Vagina (tissue), 2 donors: Measurements from ENCODE around the gene ARID5A. TPM values are rescaled to one million over a fixed set of nuclear protein-coding genes. Genes with fewer than 3 reads are reported as not detected.

Experiments
- DNase-seq, 2 donors: peaks; one replicate each; pipeline ENCODE4 v3.0.0-alpha.2; 2017; ENCODE audit errors: extremely low spot score in 2 of 2
- H3K27ac ChIP-seq: fragments of 200-600 bp; sonication (generic); one replicate; pipeline ENCODE4 v1.5.1; 2019
- H3K27me3 ChIP-seq: fragments of 200-600 bp; sonication (generic); one replicate; pipeline ENCODE4 v1.5.1; 2019
- H3K36me3 ChIP-seq, 2 donors: fragments of 200-600 bp; sonication (generic); one replicate each; pipeline ENCODE4 v1.5.1; 2017 to 2019
- H3K4me1 ChIP-seq: fragments of 200-600 bp; sonication (generic); one replicate; pipeline ENCODE4 v1.5.1; 2019
- H3K4me3 ChIP-seq, 2 donors: fragments of 200-600 bp; sonication (generic); 1 replicate in 1 of 2; 2 replicates in 1 of 2; pipeline ENCODE4 v1.5.1; 2016 to 2019
- H3K9me3 ChIP-seq: fragments of 200-600 bp; sonication (generic); one replicate; pipeline ENCODE4 v1.5.1; 2019
- POLR2A ChIP-seq, 2 donors: fragments of 450-650 bp; IDR thresholded peaks; one replicate each; pipeline ENCODE4 v1.6.1; 2017; ENCODE audit warnings: antibody characterized with exemption in 2 of 2, mild to moderate bottlenecking in 2 of 2, moderate library complexity in 2 of 2
- POLR2AphosphoS5 ChIP-seq, 2 donors: sonication (generic); formaldehyde crosslinking; IDR thresholded peaks; one replicate each; pipeline ENCODE4 v1.9.0; 2017; ENCODE audit warnings: antibody characterized with exemption in 2 of 2, mild to moderate bottlenecking in 2 of 2, low read depth in 1 of 2; ENCODE audit not compliant: insufficient read depth in 1 of 2
- intact Hi-C: fragments of 100-400 bp; cut with DNase I; formaldehyde crosslinking; loops from one replicate; pipeline ENCODE4 v1.15.1; 2023
- total RNA-seq: library from RNA; depleted of rRNA; stranded (reverse); fragments of >200 nt; gene quantifications from one replicate; pipeline ENCODE4 v1.2.3, GENCODE V29; 2016
- TF ChIP-seq, protein P1 (sequence below), 3 experiments: fragments of 450-650 bp in 2 of 3; fragments of 200-600 bp in 1 of 3; sonication (generic) in 1 of 3; IDR thresholded peaks; one replicate each; pipeline ENCODE4 v1.5.1; 2017 to 2019; ENCODE audit warnings: antibody characterized with exemption in 3 of 3, mild to moderate bottlenecking in 2 of 3, moderate library complexity in 2 of 3

ARID5A gene
- total RNA-seq, 1 donor from 2014 or later, result 34.1 TPM

GRCh38 chr2:96535331-96535730 lies 1.2 kb upstream of the ARID5A start:
- Histone ChIP-seq H3K36me3 (no peaks in the 10 kb centered on the region), H3K9me3 (no peaks in the 10 kb centered on the region), H3K27ac (peak overlapping the region; percentile 98), H3K4me3 (no peak overlapping the region), H3K27me3 (no peaks in the 10 kb centered on the region), H3K4me1 (peaks cover 90% of the 10 kb centered on the region)
- intact Hi-C loops, result loop anchor here (5.0 to 10.0 kb wide), 2 partner anchors 99 to 227 kb away; partner anchors contain the start of genes CNNM4 and KANSL3
- DNase-seq, result no peak
- TF ChIP-seq, protein P1, sequence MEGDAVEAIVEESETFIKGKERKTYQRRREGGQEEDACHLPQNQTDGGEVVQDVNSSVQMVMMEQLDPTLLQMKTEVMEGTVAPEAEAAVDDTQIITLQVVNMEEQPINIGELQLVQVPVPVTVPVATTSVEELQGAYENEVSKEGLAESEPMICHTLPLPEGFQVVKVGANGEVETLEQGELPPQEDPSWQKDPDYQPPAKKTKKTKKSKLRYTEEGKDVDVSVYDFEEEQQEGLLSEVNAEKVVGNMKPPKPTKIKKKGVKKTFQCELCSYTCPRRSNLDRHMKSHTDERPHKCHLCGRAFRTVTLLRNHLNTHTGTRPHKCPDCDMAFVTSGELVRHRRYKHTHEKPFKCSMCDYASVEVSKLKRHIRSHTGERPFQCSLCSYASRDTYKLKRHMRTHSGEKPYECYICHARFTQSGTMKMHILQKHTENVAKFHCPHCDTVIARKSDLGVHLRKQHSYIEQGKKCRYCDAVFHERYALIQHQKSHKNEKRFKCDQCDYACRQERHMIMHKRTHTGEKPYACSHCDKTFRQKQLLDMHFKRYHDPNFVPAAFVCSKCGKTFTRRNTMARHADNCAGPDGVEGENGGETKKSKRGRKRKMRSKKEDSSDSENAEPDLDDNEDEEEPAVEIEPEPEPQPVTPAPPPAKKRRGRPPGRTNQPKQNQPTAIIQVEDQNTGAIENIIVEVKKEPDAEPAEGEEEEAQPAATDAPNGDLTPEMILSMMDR (IDR thresholded peaks at IDR 0.05), result no peak
- TF ChIP-seq POLR2AphosphoS5 (IDR thresholded peaks at IDR 0.05; ENCODE audit: insufficient read depth in 1 of 2, low read depth in 1 of 2) (no peak), POLR2A (IDR thresholded peaks at IDR 0.05) (no peak)

DNA sequence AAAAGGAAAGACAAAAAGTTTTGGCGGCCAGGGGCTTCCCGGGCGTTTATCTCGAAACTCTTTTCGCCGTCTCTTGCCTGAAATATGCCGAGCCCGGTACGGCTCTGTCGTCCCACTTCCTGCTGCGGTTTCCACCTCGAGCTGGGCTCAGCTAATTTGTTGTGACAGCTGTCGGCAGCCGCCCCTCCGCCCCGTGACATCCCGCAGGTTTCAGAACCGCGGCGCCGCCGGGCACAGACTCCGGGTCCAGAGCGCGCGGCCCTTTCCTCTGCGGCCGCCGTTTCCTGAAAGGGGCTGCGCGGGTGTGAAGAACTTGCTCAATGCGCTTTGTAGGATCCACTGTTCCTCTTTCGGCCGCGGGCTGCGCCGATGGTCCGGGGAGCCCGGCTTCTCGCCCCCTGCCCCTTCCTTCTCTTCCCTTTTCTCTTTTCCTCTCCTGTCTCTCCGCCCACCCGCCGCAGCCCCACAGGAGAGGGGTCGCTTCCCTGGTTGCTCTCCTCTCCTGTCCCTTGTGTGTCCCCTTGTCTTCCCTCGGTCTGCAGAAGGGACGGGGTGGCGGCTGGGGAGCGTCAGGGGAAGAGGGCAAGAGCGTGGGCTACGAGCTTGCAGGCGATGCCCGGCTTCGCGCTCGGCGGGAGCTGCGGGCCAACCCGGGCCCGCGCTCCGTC lies 648 bp downstream of the ARID5A start:
- H3K27me3 ChIP-seq, result no peaks in the 10 kb centered on the region
- peak overlapping the region; percentile 82 to 93 for H3K4me3 ChIP-seq
- no peaks in the 10 kb centered on the region for H3K9me3 ChIP-seq
- H3K4me1 ChIP-seq, result peaks cover 91% of the 10 kb centered on the region
- H3K27ac ChIP-seq, result peak overlapping the region; percentile 98
- peak in 1 of 2 donors; percentile 87 for DNase-seq
- intact Hi-C loops, result loop anchor here (5.0 to 10.0 kb wide), 2 partner anchors 98 to 225 kb away; partner anchors contain the start of genes CNNM4 and KANSL3
- H3K36me3 ChIP-seq, result no peaks in the 10 kb centered on the region
- peak; percentile 15 to 70 for TF ChIP-seq POLR2AphosphoS5 (IDR thresholded peaks at IDR 0.05; ENCODE audit: insufficient read depth in 1 of 2, low read depth in 1 of 2)
- TF ChIP-seq POLR2A (IDR thresholded peaks at IDR 0.05), result no peak
- TF ChIP-seq, protein P1 (IDR thresholded peaks at IDR 0.05), result no peak

DNA sequence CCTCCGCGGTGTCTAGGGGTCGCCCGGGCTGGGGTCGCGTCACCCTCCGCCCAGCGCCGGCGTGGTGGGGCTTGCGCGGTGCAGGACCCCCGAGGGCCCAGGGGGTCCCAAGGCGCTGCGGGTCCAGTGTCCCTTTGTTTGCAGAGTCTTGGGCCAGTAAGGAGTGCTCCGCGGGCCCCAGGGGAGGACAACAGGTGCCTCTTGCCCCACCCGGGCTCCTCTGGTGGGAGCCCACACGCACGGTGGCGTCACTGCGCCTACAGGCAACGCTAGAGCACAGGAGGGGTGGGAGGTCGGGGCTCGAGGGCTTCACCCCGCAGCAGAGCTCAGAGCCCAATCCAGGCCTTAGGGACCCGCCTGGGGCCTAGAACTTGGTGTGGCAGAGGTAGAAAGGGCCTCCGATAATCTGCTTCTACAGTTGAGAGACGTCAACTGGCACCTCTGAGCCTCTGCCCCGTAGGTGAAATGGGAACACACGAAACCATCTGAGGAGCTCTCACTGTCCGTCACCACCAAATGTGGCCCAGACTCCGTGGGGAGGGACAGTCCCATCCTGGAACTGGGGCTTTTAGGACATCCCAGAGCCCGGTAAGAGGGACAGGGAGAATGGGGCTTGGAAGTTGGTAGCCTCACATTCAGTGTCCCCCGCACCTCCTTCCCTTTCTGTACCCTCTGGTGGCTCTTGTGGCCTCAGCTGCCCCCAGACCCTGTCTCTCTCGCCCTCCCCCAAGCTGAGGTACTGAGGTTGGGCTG lies 1.4 kb downstream of the ARID5A start:
- H3K27ac ChIP-seq, result peak overlapping the region; percentile 98
- peak in 1 of 2 donors; percentile 84 for DNase-seq
- intact Hi-C loops, result loop anchor here (5.0 to 10.0 kb wide), 2 partner anchors 97 to 224 kb away; partner anchors contain the start of genes CNNM4 and KANSL3
- peak overlapping the region; percentile 82 to 93 for H3K4me3 ChIP-seq
- H3K36me3 ChIP-seq, result no peaks in the 10 kb centered on the region
- peaks cover 88% of the 10 kb centered on the region for H3K4me1 ChIP-seq
- TF ChIP-seq, protein P1 (IDR thresholded peaks at IDR 0.05), result no peak
- no peak for TF ChIP-seq POLR2AphosphoS5 (IDR thresholded peaks at IDR 0.05; ENCODE audit: insufficient read depth in 1 of 2, low read depth in 1 of 2)
- H3K27me3 ChIP-seq, result no peaks in the 10 kb centered on the region
- H3K9me3 ChIP-seq, result no peaks in the 10 kb centered on the region

GRCh38 chr2:96538487-96539214 lies 2.1 kb downstream of the ARID5A start:
- TF ChIP-seq, protein P1 (IDR thresholded peaks at IDR 0.05), result no peak
- TF ChIP-seq POLR2A (IDR thresholded peaks at IDR 0.05) (peak in 1 of 2 donors; percentile 43), POLR2AphosphoS5 (IDR thresholded peaks at IDR 0.05; ENCODE audit: insufficient read depth in 1 of 2, low read depth in 1 of 2) (peak; percentile 51 to 71)
- peaks cover 81% of the 10 kb centered on the region for H3K4me1 ChIP-seq
- peak in 1 of 2 donors; percentile 88 for DNase-seq

More at GRCh38 chr2:96538487-96539214, 2.1 kb downstream of the ARID5A start:
- no peaks in the 10 kb centered on the region for H3K9me3 ChIP-seq
- no peaks in the 10 kb centered on the region for H3K27me3 ChIP-seq
- H3K27ac ChIP-seq, result peak overlapping the region; percentile 98
- intact Hi-C loops, result loop anchor here (5.0 to 10.0 kb wide), 2 partner anchors 96 to 224 kb away; partner anchors contain the start of genes CNNM4 and KANSL3
- H3K36me3 ChIP-seq, result no peaks in the 10 kb centered on the region
- H3K4me3 ChIP-seq, result peak overlapping the region; percentile 82 to 93
